Liver (tissue), 3 donors: ENCODE measurements around the gene NOL4L.

ENCODE experiments used
- FOXA1 ChIP-seq: IDR thresholded peaks from 2 replicates; pipeline ENCODE4 v1.6.1; 2016; ENCODE audit warnings: antibody characterized with exemption
- FOXA2 ChIP-seq: IDR thresholded peaks from 2 replicates; pipeline ENCODE4 v1.6.1; 2016; ENCODE audit warnings: antibody characterized with exemption
- GABPA ChIP-seq, 2 donors: IDR thresholded peaks in 1 of 2; conservative IDR thresholded peaks in 1 of 2; 2 replicates each; pipeline ENCODE4 v1.6.1; 2016; ENCODE audit warnings: antibody characterized with exemption in 2 of 2, mild to moderate bottlenecking in 1 of 2, moderate library complexity in 1 of 2
- HNF4G ChIP-seq: IDR thresholded peaks from 2 replicates; pipeline ENCODE4 v1.6.1; 2016; ENCODE audit warnings: antibody characterized with exemption
- JUND ChIP-seq, 2 donors: IDR thresholded peaks; 2 replicates each; pipeline ENCODE4 v1.6.1; 2016; ENCODE audit warnings: antibody characterized with exemption in 2 of 2
- NR2F2 ChIP-seq: IDR thresholded peaks from 2 replicates; pipeline ENCODE4 v1.6.1; 2016; ENCODE audit warnings: antibody characterized with exemption
- RAD21 ChIP-seq, 2 donors: IDR thresholded peaks; 2 replicates each; pipeline ENCODE4 v1.6.1; 2016; ENCODE audit warnings: antibody characterized with exemption in 2 of 2, mild to moderate bottlenecking in 2 of 2
- RXRA ChIP-seq, 2 donors: IDR thresholded peaks; 2 replicates each; pipeline ENCODE4 v1.6.1; 2017 to 2018; ENCODE audit warnings: antibody characterized with exemption in 2 of 2, mild to moderate bottlenecking in 1 of 2
- SP1 ChIP-seq: IDR thresholded peaks from 2 replicates; pipeline ENCODE4 v1.6.1; 2018; ENCODE audit warnings: antibody characterized with exemption, mild to moderate bottlenecking
- TAF1 ChIP-seq: conservative IDR thresholded peaks from 2 replicates; pipeline ENCODE4 v1.6.1; 2016; ENCODE audit warnings: antibody characterized with exemption, mild to moderate bottlenecking
- YY1 ChIP-seq: IDR thresholded peaks from 2 replicates; pipeline ENCODE4 v1.6.1; 2016; ENCODE audit warnings: antibody characterized with exemption, mild to moderate bottlenecking
- TF ChIP-seq, protein P1 (sequence below): fragments of 150-350 bp; IDR thresholded peaks from 2 replicates; pipeline ENCODE4 v1.5.1; 2017; ENCODE audit warnings: improper control_type of control experiment, low read depth, low read length; ENCODE audit not compliant: missing input control
- TF ChIP-seq, protein P2 (sequence below): IDR thresholded peaks from 2 replicates; pipeline ENCODE4 v1.6.1; 2016; ENCODE audit warnings: antibody characterized with exemption
- TF ChIP-seq, protein P3 (sequence below): IDR thresholded peaks from 2 replicates; pipeline ENCODE4 v1.6.1; 2016; ENCODE audit warnings: antibody characterized with exemption, mild to moderate bottlenecking
- donor health status: healthy.
- donor health status: healthy.

DNA sequence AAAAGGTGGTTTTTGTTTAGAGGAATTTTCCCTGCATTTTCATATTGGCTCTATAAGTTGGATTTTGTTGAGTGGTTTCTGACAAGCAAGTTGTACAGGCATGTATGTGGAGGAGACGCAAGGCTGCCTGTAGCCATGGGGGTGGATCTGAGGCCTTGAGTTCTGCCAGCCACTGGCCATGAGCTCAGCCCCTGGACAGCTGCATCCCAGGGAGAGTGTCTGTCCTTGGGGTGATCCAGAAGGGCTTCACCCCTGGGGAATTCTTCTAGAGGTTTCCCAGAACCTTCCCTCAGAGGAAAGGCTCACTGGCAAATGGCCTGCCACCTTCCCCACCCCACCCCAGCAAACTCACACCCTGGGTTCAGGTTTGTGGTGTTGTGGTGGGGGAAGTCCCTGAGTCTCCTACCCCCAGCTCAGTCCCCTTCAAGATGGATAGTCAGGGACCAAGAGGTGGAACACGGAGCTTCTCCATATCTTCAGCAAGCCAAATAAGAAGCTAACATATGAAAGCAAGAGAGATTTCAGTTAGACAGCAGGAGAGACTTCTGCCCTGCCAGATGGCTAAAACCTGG is 11.6 kb upstream of the NOL4L start:
- TF ChIP-seq, protein P1, sequence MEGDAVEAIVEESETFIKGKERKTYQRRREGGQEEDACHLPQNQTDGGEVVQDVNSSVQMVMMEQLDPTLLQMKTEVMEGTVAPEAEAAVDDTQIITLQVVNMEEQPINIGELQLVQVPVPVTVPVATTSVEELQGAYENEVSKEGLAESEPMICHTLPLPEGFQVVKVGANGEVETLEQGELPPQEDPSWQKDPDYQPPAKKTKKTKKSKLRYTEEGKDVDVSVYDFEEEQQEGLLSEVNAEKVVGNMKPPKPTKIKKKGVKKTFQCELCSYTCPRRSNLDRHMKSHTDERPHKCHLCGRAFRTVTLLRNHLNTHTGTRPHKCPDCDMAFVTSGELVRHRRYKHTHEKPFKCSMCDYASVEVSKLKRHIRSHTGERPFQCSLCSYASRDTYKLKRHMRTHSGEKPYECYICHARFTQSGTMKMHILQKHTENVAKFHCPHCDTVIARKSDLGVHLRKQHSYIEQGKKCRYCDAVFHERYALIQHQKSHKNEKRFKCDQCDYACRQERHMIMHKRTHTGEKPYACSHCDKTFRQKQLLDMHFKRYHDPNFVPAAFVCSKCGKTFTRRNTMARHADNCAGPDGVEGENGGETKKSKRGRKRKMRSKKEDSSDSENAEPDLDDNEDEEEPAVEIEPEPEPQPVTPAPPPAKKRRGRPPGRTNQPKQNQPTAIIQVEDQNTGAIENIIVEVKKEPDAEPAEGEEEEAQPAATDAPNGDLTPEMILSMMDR = no peak
- TF ChIP-seq GABPA (IDR thresholded peaks at IDR 0.05 in 1 of 2, conservative IDR thresholded peaks at IDR 0.05 in 1 of 2) (no peak), JUND (IDR thresholded peaks at IDR 0.05) (no peak), RXRA (IDR thresholded peaks at IDR 0.05) (no peak), FOXA1 (no peak), NR2F2 (no peak), YY1 (no peak), HNF4G (no peak), RAD21 (IDR thresholded peaks at IDR 0.05) (no peak), FOXA2 (no peak), SP1 (no peak), TAF1 (no peak)
- TF ChIP-seq, protein P2, sequence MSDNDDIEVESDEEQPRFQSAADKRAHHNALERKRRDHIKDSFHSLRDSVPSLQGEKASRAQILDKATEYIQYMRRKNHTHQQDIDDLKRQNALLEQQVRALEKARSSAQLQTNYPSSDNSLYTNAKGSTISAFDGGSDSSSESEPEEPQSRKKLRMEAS = no peak
- TF ChIP-seq, protein P3, sequence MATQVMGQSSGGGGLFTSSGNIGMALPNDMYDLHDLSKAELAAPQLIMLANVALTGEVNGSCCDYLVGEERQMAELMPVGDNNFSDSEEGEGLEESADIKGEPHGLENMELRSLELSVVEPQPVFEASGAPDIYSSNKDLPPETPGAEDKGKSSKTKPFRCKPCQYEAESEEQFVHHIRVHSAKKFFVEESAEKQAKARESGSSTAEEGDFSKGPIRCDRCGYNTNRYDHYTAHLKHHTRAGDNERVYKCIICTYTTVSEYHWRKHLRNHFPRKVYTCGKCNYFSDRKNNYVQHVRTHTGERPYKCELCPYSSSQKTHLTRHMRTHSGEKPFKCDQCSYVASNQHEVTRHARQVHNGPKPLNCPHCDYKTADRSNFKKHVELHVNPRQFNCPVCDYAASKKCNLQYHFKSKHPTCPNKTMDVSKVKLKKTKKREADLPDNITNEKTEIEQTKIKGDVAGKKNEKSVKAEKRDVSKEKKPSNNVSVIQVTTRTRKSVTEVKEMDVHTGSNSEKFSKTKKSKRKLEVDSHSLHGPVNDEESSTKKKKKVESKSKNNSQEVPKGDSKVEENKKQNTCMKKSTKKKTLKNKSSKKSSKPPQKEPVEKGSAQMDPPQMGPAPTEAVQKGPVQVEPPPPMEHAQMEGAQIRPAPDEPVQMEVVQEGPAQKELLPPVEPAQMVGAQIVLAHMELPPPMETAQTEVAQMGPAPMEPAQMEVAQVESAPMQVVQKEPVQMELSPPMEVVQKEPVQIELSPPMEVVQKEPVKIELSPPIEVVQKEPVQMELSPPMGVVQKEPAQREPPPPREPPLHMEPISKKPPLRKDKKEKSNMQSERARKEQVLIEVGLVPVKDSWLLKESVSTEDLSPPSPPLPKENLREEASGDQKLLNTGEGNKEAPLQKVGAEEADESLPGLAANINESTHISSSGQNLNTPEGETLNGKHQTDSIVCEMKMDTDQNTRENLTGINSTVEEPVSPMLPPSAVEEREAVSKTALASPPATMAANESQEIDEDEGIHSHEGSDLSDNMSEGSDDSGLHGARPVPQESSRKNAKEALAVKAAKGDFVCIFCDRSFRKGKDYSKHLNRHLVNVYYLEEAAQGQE = no peak
